ENCODE measurements around the gene CDON. TPM values are rescaled to one million over a fixed set of nuclear protein-coding genes. Genes with fewer than 3 reads are reported as not detected.

Gene CDON
- total and polyA plus RNA-seq, 2 of the 13 experiments (the other 11 are each of a cell fraction or from before 2014, with no cell fraction given) = 9.6 to 12.8 TPM

DNA sequence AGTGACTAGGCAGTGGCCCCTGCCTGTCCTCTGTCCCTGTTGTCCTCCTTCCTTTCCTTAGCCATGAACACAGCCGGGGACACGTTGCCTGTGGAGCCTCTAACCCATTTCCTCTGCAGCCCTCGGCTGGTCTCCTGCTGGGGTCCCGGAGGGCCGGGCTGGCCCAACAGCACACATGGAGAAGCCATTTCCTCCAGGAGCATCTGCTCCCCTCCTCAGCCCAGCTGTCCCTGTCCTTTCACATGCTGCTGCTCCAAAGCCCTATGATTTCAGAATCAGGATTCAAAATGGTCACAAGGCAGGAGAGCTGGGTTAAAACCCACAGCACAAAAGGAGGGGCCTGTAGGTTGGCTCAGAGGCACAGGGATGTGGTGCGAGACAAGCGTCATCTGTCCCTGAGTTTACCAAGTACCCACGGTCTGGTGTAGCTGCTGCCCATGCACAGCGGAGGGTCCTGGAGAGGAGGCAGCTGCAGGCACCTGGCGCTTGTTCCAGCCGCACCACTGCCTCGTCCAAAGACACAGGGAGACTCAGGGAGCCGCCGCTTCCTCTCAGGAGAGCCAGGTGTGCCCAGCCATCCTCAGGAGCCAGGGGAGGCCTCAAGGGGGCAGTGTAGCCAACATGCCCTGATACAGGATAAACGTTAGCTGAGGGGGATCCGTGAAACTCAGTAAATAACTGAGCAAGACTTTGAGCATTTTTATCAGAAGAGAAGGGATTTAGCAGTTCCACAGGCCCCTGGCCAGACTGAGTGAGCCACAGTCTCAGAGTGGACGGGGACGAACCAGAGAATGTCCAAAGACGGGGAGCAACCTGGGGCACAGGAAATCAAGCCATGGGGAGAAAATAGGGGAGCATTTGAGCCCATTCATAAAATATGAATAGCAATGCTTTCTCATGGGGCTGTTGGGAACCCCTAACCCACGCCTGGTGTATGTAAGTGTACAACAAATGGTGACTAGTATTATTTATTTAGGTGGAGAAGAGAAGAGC, 120.8 kb downstream of the CDON start (continued):
- TF ChIP-seq, protein P1, sequence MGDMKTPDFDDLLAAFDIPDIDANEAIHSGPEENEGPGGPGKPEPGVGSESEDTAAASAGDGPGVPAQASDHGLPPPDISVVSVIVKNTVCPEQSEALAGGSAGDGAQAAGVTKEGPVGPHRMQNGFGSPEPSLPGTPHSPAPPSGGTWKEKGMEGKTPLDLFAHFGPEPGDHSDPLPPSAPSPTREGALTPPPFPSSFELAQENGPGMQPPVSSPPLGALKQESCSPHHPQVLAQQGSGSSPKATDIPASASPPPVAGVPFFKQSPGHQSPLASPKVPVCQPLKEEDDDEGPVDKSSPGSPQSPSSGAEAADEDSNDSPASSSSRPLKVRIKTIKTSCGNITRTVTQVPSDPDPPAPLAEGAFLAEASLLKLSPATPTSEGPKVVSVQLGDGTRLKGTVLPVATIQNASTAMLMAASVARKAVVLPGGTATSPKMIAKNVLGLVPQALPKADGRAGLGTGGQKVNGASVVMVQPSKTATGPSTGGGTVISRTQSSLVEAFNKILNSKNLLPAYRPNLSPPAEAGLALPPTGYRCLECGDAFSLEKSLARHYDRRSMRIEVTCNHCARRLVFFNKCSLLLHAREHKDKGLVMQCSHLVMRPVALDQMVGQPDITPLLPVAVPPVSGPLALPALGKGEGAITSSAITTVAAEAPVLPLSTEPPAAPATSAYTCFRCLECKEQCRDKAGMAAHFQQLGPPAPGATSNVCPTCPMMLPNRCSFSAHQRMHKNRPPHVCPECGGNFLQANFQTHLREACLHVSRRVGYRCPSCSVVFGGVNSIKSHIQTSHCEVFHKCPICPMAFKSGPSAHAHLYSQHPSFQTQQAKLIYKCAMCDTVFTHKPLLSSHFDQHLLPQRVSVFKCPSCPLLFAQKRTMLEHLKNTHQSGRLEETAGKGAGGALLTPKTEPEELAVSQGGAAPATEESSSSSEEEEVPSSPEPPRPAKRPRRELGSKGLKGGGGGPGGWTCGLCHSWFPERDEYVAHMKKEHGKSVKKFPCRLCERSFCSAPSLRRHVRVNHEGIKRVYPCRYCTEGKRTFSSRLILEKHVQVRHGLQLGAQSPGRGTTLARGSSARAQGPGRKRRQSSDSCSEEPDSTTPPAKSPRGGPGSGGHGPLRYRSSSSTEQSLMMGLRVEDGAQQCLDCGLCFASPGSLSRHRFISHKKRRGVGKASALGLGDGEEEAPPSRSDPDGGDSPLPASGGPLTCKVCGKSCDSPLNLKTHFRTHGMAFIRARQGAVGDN (CRISPR knock-in tag; IDR thresholded peaks at IDR 0.05) = peak; percentile 72
- TF ChIP-seq KLF11 (CRISPR knock-in tag; IDR thresholded peaks at IDR 0.05) (no peak), MZF1 (CRISPR knock-in tag; IDR thresholded peaks at IDR 0.05; ENCODE audit: borderline replicate concordance) (no peak), IRF9 (CRISPR knock-in tag; IDR thresholded peaks at IDR 0.05; ENCODE audit: borderline replicate concordance) (0 out of 2 replicates have a peak, but pooled peaks have one; percentile 40), HDAC1 (CRISPR knock-in tag; IDR thresholded peaks at IDR 0.05) (0 out of 2 replicates have a peak, but pooled peaks have one; percentile 20), SOX6 (IDR thresholded peaks at IDR 0.05) (no peak), SOX6 (CRISPR knock-in tag; IDR thresholded peaks at IDR 0.05) (0 out of 2 replicates have a peak, but pooled peaks have one; percentile 25)

Data from HepG2 (cell line).